CD4-positive, alpha-beta T cell treated with Interleukin-12 subunit alpha and Interleukin-12 subunit beta, for 1 hour (primary cell): ENCODE results near the gene MIEF1.

Experiments
- DNase-seq: peaks from one replicate; pipeline ENCODE4 v3.0.0-alpha.2; 2020

The MIEF1 gene

DNA sequence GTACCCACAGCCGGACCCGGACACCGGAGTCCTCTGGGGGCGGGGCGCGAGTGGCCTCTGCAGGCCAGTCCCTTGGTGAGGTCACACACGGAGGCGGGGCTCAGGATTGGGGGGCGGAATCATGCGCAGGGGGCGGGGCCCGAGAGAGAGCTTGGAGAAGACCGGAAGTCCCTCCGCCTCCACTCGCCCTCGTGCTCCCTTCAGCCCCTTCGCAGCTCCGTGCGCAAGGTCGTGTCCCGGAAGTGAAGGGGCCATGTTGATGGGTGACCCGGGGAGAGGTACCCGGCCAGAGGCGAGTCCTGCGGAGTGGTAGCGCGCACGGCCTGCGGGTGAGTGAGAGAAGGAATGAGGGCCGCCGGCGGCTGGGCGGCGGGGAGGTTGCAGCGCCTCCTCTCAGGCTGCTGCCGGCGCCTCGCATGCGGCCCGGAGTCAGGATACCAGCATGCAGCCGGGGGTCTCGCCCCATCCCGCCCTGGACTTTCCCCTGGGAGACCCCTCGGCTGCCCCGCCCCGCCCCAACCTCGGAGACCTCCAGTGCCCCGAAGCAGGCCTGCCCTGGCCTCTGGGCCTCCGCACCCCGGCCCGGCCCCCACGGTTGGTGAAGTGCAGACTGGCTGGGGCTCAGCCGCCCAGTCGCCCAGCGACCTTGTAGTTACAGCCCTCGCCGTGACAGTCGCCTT lies at the start of gene MIEF1:
MIEF1 (plus strand) TSS at position 182 of the 680 bp plus-strand sequence. CDS start 9,005 bp downstream, outside the sequence.
- DNase-seq: peak; percentile 93

DNA sequence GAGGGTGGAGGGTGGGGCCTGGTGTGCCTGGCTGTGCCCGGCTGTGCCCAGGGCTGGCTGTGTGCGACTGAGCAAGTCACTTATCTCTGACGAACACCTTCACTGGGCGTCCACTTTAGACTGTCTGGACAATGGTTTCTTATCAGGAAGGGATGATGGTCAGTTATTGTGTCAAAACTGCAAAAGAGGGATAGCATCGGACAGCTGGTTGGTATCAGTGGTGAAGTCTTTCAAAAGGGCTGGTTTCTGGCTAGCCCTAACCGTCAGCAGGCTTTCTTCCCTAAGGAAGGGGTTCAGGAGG lies 49.4 kb upstream of the MIEF1 start:
- no peak for DNase-seq

DNA sequence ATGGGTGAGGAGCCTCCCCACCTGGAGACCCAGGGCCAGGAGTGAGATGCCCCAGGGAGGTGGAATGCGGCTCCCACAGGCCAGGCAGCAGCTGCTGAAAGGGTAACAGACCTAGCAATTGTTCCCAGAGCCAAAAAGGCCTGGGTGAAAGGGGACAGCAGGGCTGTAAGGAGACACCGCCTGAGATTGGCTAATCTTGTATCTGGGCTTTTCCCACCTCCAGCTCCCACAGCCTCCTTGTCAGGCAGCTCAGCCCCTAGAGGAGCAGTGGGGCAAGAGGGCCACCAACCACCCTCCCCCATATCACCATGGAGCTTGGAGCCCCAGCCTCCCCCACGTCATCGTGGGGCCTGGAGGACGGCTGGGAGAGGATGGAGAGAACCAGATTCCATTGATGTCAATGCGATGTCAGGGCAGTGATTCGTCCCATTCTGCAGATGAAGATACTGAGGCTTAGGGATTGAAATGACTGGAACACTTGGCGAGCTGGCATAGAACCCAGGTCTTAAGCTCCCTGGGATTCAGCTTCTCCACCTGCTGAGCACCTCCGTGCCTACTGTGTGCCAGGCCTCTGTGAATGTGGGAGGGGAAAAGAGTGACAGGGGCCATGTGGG lies 48.2 kb upstream of the MIEF1 start:
- no peak for DNase-seq

DNA sequence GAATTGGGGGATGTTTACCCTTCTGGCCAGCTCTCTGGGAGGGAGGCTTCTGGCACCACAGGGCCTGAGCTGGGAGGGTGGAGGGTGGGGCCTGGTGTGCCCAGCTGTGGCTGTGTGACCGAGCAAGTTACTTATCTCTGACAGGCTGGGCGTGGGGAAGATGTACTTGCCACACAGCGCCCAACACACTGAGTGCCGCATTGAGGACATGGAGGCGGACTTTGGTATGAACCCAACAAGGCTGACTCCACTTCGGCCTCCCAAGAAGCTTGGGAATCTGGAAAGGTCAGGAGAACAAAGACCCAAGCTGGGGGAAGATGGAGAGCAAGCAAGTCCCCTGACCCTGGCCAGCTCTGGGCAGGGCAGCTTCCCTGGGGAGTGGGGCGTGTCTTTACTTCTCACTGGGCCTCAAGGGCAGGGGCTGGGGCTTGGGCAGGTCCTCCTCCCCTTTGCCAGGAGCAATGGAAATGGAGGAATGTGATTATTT lies 47.7 kb upstream of the MIEF1 start:
- no peak for DNase-seq

GRCh38 chr22:39456522-39457197 lies 45.4 kb upstream of the MIEF1 start, which contains the start of gene MGAT3:
Gene MGAT3, plus strand, starts transcription at chr22:39457012. Its CDS starts 30,336 bp downstream, at chr22:39487348.
- no peak for DNase-seq

DNA sequence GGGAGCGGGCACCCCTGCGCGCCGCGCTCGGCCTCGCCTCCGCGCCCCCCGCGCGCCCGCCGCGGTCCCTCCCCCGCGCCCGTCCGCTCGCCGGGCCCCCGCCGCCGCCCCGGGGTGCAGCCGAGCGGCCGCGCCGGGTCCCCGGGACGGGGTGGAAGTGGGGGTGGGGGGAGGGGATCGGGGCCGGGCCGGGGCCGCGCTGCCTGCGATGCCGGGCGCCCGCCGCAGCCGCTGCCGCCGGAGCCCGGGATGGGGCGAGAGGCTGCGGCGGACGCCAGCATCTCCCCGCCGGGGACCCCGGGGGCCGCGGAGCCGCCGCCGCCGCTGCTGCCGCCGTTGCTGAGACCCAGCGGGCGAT lies 44.9 kb upstream of the MIEF1 start:
- no peak for DNase-seq

DNA sequence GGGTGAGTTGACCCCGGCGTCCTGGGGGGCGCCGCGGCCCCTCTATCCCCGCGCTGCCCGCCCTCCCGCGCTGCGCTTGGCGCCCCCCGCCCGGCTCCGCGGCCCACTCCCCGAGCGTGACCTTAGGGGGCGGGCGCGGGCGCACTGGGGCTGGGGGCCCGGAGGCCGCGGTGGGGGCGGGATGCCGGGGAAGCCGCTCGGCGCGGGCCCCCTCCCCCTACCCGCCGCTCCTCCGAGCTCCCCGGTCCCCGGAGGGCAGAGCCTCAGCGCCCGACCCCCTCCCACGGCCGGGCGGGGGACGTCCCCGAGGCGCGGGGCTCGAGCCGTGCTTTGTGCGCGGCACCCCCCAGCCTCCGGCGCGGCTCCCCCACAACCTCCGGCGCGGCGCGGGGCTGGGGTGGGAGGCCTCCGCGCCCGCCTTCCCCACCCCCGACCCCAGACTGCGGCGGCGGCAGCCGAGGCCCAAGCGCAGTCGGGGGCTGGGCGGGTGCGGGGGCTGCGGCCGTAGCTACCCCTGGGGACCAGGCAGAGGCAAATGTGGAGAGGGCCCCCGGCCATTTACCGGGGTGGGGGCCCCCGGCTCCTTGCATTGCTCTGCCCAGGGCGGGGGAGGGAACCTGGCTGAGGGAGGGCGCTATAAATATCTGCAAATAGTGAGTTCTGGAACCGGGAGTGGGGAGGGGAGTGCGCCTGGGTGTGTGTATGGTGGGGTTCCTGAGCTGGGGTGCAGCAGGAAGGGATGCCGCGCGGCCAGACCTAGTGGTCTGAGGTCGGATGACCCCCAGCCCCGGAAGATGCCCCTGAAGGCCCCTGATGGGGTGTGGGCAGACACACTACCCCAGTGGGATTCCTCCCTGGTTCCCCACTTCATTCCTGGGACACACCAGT lies 44.3 kb upstream of the MIEF1 start:
- no peak for DNase-seq

GRCh38 chr22:39458444-39459083 lies 43.5 kb upstream of the MIEF1 start:
- no peak for DNase-seq

- DNase-seq: no peak
These were observed 42.4 kb upstream of the MIEF1 start for GRCh38 chr22:39459681-39460080.

GRCh38 chr22:39462443-39463221 lies 39.5 kb upstream of the MIEF1 start:
- DNase-seq: no peak

- DNase-seq: no peak
These were observed 38.8 kb upstream of the MIEF1 start for GRCh38 chr22:39463277-39463676.

DNA sequence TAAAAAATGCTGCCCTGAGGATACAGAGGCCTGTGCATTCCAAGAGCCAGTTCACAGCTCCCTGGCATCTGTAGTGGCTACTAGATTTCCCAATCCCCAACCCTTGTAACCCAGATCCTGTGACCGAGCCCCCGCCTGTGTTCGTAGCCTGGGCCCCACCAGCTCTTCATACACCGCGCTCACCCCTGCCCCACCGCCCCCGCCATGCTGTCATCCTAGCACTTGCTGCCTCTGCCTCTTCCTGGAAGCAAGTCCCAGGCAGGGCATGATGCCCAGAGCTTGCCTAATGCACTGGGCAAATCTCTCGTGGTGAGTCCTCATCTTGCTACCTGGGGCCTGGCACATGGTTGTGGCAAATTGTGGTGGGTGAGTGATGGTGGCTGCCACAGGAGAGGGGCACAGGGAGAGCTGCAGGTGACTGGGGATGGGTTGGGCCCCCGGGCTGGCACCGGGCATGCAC lies 38.1 kb upstream of the MIEF1 start:
- DNase-seq: no peak

DNA sequence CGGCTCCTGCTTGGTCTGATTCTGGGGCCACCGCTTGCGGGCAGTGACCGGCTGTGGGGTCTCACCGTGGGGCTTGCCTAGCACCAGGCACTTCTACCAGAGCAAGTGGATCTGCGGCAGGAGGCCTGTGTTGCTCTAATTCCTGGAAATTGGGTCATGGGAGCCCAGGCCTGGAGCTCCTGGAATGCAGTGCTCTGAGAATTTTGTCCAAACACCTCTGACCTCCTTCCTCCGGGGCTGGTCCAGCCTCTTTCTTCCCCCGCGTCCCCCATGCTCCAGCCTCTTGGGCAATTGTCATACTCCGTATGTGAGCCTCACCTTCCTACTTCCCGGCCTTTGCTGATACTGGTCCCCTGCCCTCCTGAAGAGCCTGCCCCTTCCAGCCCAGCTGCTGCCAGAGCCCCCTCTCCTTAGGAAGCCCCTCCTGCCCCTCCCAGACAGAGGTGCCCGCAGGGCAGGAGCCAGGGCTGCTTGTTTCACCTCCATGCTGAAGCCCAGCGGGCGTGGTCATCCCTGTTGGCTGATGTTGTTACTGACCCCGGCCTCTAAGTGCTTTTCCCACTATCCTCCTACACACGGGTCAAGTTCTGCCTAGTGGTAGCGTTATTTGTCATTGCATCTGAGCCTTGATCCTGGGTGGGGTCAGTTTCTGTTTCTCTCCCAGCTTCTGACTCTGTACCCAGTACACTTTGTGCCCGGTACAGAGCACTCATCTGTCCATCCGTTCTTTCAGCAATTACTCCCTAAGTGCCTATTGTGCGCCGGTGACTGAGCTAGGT lies 35.7 kb upstream of the MIEF1 start:
- no peak for DNase-seq

DNA sequence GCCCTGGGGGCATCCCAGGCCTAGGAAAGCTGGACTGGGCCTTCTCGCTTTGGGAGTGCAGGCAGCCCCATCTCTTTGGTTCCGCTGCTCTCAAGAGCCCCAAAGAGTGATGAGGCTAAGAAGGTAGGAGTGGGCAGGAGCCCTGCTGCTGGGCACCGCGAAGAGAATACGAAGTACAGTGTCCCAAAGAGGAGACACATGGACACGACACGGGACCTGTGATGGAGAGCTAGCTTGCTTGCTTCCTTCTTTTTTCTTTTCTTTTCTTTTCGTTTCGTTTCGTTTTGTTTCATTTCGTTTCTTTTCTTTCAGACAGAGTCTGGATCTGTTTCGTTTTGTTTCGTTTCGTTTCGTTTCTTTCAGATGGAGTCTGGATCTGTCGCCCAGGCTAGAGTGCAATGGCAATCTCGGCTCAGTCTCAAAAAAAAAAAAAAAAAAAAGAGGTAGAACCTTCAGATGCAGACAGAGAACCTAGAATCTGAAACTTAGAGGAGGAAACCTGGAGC lies 34.6 kb upstream of the MIEF1 start:
- no peak for DNase-seq

DNA sequence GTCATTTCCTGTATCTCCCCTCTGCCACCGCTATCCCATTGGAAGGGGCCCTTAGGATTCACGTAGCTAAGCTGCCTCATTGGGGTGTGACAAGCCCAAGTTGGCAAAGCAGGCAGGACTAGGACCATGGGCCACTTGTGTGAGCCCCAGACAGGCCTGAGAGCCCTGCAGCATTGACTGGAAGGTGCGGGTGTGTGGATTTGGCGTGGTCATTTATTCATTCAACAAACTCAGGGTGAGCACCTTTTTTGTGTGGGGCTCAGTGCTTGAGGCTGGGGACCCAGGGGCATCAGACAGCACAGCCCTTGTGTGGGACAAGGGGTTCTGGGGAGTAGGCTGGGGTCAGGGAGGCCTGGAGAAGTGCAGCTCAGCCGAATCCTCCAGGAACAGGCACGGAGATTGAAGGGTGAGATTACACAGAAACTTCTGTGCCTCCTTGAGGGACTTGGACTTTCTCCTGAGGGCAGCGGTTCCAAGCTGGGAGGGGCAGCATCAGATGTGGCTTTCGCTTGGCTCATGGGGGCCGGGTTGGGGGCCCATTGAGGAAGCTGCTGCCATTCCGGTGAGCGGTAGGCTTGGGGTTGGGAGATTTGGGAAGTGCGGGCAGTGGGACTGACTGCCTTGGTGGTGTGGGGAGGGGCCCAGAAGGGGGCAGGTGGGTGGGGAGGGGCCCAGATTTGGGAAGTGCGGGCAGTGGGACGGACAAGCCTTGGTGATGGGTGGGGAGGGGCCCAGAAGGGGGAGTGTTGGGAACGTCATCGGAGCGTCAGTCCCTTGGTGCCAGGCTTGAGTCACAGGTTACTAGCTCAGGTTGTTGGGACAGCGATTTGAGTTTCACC lies 33.4 kb upstream of the MIEF1 start:
- no peak for DNase-seq

- DNase-seq: no peak
These were observed 32.8 kb upstream of the MIEF1 start for GRCh38 chr22:39469326-39469680.

- no peak for DNase-seq
These were observed 32.2 kb upstream of the MIEF1 start for GRCh38 chr22:39469681-39470450.

- DNase-seq: no peak
These were observed 31.4 kb upstream of the MIEF1 start for GRCh38 chr22:39470451-39471291.
